H1 (cell line): Measurements from ENCODE around the gene PTCHD1.

ENCODE experiments used
- PHF8 ChIP-seq: fragments of 200-600 bp; sonication (generic); conservative IDR thresholded peaks from 2 replicates; pipeline ENCODE4 v1.7.1; 2012; ENCODE audit warnings: low read depth, mild to moderate bottlenecking, inconsistent platforms, low read length, moderate library complexity
- POLR2A ChIP-seq, 2 experiments: IDR thresholded peaks; 1 replicate in 1 of 2; 2 replicates in 1 of 2; pipeline ENCODE4 v1.6.1; 2011; ENCODE audit warnings: low read depth in 2 of 2, low read length in 2 of 2, mild to moderate bottlenecking in 2 of 2; ENCODE audit errors: control extremely low read depth in 1 of 2

- TF ChIP-seq PHF8, result no peak
- no peak for TF ChIP-seq POLR2A (IDR thresholded peaks at IDR 0.05; ENCODE audit: control extremely low read depth in 1 of 2, low read depth in 2 of 2, low read length in 2 of 2)
These were observed 165 bp upstream of the PTCHD1 start for GRCh38 chrX:23334521-23334847.
